ENCODE measurements around the gene CSF2.

- TF ChIP-seq CTCF (conservative IDR thresholded peaks at IDR 0.05) = no peak
- no peak for TF ChIP-seq ZFX (IDR thresholded peaks at IDR 0.05)
These were observed 27.2 kb downstream of the CSF2 start for GRCh38 chr5:132100672-132101261.

Measured in C4-2B (cell line).